Retina (tissue), 1 donor: ENCODE measurements around the gene NRXN2.

Experiments used
- DNase-seq: peaks from one replicate; pipeline ENCODE4 v3.0.0-alpha.2; 2016

Gene NRXN2

DNA sequence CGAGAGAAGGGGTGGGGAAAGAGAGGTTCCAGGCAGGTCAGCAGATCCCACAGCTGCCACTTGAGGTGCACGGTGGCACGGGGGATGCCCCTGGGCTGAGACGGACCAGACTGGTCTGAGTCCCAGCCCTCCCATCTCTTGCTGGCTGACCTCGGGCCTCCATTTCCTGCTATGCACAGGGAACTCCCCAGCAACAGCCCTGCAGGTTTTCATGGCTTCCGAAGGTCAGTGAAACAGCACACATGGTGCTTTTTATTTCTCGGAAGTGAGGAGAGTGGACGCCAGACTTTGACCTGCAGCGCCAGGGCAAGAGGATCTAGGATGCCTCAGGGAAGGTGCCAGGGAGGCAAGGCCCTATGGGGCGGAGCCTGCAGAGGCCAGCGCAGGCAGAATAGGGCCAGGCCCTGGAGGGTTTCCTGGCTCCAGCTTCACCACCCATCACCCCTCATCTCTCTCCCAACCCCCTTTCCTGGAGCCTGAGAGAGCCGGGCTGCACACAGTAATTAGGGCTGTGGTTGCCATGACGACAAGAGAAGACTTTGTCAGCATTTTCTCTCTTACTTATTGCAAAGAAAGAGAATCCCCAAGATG lies 102.5 kb downstream of the NRXN2 start:
- DNase-seq = peak; percentile 76

DNA sequence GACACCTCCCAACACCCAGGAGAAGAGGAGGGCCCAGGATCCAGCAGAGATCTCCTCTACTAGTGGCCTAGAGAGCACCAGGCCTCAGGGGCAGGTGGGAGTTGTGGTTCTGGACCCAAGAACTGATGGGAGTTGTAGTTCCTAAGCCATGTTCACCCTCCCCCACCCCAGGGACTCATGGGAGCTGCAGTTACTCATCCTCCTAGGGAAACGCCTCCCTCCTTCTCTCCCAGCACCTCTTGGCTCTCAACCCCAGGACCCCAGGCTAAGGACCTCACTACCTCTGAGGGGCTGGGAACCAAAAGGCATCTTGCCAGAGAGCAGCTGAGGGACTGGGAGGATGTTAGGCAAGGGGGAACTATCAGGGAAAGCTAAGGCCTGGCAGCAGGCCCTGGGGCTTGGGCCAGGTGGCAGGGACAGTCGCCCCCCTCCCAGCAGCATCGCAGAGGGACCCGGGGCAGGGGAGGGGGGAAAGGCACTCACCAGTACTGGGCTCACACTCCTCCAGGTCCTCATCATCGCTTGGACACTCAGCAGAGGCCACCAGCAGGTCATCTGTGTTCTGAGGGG lies 103.1 kb downstream of the NRXN2 start:
- DNase-seq = peak; percentile 77

DNA sequence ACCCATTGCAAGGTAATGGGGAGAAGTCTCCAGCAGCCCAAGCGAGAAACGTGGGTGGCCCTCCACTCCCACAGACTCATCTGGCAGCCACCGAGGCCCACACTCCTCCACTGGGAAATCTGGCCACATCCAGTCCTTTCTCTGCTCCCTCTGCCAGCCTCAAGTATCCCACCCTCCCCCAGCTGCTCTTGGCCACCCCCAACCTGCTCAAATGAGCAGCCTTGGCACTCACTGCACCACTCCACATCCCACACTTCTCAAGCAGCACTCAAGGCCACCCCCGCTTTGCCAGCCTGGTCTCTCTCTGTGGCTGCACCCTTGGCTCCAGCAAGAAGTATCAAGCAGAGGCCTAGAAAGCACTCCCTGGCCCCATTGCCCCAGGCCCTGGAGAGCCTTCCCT lies 103.8 kb downstream of the NRXN2 start:
- DNase-seq = no peak

DNA sequence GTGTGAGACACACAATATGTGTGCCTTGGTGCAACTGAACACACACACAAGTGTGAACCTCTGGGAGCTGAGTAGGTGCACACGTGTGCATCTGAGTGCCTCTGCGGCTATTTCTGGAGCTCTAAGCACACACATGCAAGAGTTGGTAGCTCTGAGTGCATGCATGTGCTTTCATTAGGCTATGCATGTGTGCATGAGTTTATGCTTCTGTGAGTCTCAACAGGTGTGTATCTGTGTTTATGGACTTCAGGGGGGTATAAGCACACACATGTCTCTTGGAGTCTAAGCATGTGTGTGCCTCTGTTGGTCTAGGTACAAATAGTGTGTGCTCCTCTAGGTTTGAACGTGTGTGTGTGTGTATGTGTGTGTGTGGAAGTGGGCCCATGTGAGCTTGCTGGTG lies 106.2 kb downstream of the NRXN2 start:
- DNase-seq = no peak

DNA sequence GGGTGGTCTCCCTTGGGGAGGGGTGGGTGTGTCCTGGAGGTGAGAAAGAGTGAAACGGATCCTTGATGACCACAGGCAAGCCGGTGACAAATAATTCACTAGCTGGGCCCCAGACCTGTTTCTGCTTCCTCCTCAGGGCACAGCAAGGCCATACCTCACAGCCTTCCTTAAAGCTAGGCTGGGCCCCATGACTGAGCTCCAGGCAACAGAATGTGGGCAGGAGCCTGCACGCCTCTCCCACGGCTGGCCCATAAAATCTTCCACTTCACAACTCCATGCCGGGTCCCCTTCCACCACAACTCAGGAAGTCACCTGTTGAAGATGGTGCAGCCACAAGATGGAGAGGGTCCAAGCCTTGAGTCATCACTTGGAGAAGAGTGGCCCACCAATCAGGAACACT lies 108.1 kb downstream of the NRXN2 start:
- no peak for DNase-seq

DNA sequence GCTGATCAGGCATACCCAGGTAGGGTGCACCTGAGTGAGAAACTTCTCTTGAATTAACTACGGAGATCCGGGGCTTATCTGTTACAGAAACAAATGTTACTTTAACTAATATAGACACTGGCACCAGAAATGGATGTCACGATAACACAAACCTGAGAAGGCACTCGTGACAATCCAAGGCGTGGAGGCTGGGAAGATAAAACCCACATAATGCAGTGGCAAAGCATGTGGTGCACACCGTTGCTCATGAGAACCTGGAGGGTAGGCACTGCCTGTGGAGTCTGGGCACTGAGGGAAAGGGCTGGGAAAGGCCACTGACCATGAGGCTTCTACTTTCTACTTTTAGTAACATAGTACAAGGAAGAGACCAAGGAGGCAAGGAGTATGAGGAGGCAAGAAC lies 109.3 kb downstream of the NRXN2 start:
- no peak for DNase-seq

DNA sequence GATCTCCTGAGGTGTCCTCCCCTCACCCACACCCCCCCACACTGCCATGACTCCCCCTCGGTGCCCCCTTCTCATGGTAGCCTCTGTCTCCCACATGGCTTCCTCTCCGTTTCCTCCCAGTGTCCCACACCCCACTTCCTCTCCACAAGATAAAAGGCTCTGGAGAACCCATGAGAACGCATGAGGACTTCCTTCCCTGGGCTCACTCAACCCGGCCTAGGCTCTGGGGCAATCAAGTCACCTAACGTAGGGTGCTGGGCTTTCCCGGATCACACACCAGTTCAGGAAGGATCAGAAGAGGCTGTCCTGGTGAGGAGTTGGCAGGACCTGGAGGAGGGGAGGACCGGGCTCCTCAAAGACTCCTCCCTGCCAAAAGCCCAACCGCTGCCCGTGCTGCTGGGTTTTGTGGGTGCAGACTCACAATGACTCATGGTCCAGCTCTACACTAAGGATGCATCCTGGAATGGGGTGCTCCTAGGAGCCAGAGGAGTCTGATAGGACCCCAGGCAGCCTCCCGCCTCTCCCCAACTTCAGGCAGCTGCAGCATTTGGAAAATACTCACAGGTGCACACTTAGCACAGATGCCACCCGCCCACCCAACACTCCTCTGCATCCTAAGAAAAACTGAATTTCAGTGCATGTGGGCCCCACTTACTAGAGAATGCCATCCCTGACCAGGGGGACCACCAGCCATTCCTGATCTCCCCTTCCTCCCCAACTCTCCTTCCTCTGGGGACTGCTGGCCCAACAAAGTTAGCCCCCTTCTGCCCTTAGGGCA lies 110.9 kb downstream of the NRXN2 start:
- DNase-seq = no peak

DNA sequence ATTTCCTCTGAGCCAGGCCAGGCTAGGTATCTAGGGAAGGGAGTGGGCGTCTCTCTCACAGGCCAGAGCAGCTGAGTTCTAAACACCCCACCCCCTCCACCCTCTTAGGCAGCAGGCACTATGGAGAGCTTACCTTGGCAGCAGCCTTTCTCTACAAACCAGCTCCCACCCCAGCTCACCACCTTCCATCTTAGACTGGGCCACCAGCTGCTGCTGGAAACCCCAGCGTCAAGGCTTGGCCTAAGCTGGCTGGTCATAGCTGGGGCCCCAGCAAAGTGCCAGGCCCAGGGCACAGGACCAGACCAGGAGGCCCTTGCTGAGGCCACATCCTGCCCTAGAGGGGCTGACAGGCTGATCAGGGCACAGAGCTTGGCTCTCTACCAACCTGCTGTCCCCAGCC lies 111.8 kb downstream of the NRXN2 start:
- no peak for DNase-seq

DNA sequence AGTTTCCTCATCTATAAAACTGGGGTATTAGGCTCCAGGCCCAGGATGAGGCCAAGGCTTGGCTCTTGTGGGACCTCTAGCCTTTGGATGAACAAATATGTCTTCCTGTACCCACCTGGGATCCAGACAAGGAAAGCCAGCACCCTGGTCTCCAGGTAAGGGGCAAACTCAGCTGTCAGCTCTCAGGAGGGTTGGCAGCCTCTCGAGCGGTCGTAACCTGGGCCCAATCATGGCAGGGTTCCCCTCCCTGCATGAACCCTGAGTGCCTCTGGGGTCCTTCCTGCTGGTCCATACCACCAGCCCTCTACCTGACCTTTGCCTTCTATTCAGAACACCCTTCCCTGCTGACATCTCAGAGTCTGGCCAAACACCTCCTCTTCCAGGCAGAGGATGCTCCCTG lies 112.4 kb downstream of the NRXN2 start:
- DNase-seq = no peak

DNA sequence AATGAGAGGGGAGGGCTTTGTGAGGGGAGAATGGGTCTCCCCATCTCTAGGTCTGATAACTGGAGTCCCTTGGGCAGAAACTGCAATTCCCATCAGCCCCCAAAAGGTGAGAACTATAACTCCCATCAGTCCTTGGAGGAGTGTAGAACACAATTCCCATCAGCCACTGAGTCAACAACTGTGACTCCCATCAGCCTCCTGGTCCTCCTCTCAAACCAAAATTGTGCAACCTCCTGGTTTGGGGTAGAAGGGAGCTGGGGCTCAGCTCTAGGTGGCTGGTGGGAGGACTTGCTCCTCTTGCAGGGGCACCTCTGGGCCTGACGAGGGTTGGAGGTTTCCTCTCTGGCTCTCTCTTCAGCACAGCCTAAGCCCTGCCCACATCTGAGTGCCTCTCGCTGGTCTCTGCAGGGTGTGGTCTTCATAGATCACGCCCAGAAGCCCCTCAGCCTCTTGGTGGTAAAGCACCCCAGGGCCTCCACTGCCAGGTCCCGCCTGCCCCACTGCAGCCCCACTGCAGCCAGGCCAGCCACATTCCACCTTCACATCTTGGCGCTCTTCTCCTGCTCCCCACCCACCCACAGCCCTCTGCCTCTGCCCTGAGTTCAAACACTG lies 113.5 kb downstream of the NRXN2 start:
- no peak for DNase-seq

DNA sequence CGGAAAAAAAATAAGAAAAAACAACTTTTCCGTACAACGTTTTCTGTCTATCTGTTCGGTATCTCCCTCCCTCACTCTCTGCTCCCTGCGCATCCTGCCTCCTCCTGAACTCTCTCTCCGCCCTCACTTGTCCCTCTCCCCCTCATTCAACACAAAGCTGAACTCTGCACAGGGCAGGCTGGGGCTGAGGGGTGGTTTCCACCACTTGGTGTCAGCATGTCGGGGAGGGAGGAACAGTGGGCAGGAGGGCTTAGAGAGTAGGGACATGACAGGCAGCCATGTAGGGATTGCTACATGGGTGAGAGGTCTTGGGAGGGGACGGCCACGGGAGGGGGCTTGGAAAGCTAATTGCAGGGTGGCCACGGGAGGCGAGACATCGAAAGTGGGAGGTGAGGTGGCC lies 114.4 kb downstream of the NRXN2 start:
- no peak for DNase-seq

DNA sequence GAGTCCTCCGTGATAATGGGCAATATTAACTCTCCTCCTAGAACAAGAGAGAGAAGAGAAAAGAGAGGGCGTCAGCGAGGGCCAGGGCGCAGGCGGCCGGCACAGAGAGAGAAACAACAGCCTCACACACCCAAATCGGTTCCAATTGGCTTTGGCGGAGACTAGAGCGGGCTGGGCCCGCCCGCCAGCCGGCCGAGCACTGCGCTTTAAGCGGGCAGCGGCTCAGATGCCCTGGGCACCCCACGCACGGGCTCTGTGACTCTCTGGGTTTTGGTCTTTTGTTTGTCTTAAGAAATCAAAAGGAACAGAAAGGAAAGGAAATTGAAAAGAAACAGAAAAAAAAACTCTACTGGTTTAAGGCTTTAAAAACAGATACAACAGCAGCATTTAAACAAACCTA lies 115.0 kb downstream of the NRXN2 start:
- no peak for DNase-seq

DNA sequence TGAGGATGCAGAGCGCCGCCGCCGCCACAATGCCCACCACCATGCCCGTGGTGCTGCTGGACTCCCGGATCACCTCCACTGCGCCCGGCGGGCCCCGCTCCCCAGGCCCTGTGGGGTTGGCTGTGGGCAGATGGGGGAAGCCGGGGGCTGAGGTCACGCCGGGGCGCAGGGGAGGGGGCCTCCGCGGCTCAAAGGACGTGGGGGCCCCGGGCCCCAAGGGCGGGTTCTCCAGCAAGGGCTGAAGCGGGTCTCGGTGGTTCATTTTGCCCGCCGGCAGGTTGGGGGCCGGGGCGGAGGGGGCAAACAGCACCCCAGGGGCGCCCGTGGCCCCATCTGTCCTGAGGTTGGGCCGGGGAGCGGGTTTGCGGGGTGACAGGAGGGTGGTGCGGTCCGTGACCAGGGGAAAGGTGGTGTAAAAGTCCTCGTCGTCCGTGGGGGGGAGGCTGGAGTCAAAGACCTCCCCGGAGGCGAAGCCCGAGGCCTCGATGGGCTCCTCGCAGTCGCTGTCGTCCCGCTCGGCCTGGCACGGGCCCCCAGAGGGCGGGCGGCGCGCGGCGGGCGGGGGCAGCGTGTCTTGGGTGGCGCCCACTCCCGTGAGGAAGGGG lies 115.5 kb downstream of the NRXN2 start:
- DNase-seq = no peak

DNA sequence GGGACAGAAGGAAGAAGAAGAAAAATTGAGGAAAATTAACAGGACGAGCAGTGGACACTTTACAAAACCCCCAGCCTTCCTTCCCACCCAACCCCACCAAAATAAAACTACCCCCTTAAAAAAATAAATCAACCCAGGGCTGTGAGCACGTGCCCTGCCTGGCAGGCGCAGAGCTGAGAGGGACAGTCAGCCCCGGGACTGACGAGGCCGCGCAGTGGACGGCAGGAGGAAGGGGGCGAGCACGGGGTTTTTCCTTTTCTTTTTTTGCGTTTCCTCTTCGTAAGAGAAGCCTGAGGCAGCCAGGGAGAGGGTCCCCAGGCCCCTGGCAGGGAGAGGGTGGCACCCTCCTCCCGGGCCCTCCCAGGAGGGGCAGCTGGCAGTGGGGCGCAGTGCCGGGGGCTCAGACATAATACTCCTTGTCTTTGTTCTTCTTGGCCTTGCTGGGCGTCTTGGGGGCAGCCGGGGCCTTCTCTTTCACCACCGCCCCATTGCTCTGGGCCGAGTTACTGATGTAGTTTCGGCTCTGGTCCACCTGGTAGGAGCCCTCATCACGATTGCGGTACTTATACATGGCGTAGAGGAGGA lies 116.1 kb downstream of the NRXN2 start:
- no peak for DNase-seq

DNA sequence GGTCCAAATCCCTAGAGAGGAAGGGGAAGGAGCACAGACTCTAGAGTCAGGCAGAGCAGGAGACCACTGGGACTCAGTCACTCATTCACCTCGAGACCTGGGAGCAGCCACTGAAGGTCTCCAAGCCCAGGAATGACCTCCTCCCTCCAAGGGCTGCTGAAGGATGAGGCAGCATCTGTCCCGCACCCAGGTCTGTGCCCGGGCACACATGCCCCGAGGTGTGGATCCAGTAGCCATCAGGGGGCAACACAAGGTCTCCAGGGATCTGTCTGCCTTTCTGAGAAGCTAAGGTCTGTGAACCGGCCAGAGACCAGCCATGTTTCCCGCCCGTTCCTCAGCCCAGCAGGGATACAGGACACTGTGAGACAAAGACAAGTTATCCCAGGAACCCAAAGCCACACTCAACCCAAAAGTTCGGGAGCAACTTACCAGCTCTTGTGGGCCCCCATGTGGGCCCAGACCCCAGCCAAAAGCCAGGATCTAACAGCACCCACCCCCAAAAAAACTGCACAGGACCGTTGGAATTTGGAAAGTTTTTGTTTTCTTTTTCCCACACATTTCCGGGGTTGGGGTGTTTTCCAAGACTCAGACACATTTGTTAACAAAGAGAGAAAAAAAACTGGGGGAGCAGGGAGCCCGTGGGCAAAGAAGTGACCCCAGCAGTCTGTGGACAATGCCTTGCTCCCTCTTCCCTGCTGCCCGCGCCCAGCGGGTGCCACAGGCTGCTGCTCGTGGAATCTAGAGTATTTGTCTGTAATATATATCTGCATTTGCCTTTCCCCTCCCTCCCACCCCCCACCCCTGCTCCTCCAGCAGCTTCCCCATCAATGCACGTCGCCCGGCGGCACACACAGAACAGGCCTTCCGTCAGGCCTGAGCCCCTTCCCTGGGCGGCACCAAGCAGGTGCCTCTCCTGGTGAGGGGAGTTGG lies 117.1 kb downstream of the NRXN2 start:
- no peak for DNase-seq

DNA sequence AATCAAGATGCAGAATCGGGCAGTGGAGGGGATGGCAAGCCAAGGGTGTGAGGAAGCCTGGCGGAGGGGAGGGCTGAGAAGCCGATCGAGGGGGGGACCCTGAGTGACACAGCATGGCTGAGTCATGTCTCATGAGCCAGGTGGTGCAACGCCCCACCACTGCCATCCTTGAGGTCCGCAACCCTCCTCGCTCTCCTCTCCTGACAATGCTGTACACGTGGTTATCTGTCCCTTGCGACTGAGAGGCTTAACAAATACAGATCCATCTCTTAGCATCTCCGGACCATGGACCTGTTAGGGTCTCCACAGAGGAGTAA lies 117.8 kb downstream of the NRXN2 start:
- no peak for DNase-seq

DNA sequence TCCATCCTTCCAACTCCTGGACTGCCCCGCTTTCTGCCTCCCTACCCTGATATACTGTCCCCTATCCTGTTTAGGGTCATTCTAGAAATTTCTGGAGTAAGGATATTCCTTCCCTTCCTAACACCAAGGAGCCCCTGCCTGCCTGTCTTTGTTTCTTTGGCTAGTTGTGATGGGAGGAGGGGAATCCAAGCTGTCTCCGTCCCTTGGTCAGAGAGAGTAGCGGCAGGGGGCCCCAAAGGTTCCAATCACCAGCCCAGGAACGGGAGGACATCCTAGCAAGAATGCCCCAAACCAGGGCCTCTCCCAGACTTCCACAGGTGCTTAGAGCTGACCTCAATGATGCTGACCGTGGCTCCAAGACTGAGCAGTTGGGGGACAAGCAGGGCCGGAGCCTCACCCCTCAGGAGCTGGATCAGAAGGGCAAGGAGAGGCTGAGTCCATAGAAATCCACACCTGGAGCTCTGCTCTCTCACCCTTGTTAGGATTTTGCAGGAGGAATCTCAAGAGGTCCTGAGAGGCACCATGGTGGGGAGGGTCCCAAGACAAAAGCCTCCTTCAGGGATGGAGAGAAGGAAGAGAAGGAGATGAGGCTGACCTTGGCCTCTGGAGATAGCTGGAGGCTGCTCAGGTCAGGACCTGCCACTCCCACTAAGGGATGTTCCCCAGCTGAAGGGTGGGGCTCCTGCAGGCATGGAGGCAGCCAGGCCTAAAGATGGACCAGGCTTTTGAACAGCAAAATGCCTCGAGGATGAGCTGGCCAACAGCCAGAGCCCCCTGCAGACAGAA lies 118.3 kb downstream of the NRXN2 start:
- no peak for DNase-seq

DNA sequence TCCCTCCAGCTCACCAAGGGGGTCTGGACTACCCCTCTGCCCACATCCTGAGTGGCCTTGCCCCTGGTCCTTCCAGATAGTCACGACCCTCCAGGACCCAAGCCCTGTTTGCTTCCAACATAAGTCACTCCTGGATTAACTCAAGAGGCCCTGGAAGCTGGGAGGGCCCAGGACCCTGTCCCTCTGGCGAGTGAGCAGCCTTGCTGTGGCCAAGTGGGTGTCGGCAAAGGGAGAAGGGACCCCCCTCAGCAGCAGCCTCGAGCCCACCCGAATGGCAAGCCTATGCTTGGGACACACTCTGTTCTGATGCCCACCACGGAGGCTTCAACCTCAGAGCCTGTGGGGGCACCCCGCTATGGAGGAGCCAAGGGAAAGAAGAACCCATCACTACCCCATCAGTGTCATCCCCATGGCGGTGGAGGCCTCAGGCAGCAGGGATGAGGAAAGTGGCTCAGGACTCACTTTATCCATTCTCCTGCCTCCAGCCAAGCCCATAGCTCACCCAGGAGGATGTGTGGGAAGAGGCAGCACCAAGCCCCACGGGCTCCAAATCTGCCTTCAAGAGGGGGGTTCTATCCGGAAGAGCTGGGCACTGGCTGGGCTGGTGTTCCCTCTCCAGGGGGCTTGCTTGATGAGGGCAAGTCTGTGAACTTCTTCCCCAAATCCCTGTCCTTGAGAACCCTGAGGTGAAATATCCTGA lies 119.4 kb downstream of the NRXN2 start:
- no peak for DNase-seq

DNA sequence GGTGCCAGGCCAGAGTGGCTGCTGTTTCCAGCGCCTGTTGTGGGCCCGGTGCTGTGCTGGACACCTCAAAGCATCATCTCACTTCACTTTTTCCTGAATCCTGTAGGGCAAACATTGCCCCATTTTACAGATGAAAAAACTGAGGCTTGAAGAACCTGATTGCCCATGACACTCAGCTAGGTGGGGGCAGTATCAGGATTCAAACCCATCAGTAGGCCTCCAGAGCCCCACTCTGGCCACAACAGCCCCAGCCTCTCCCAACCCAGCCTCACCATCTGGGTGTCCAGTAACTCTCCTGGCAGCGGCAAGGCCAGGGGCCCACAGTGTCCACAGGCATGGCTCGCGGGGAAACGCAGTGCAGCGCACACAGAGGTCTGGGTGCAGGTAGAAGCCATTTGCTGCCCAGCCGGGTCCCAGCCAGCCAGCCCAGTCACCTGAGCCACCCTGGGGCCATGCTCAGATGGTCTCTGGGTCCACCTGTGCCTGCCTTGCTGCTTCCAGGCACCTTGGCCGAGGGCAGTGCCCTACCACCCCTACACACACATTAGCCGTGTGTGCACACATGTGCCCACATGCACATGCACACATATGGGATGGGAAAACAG lies 120.4 kb downstream of the NRXN2 start:
- no peak for DNase-seq
